ENCODE results near the gene ATP8B3. TPM values are rescaled to one million over a fixed set of nuclear protein-coding genes. Genes with fewer than 3 reads are reported as not detected.

Gene ATP8B3
- total RNA-seq, 2 donors from 2014 or later: 0.52 TPM; not detected in 1

- Histone ChIP-seq H3K27ac (no peak overlapping the region), H3K4me1 (peaks cover 11% of the 10 kb centered on the region), H3K27me3 (no peaks in the 10 kb centered on the region), H3K9me3 (no peaks in the 10 kb centered on the region), H3K36me3 (replicated peaks in 1 of 2; ENCODE audit: insufficient read depth in 1 of 2, low read depth in 2 of 2) (peaks cover 0 to 20% of the 10 kb centered on the region in 2 donors), H3K4me3 (no peak overlapping the region)
- no peak for TF ChIP-seq CTCF (IDR thresholded peaks at IDR 0.05)
- TF ChIP-seq POLR2A (IDR thresholded peaks at IDR 0.05): no peak
- 86 to 91% methylated on average over 12 to 14 of the region's 14 CpGs for WGBS, 2 donors
- intact Hi-C loops (cut with DNase I): no loop called here
- DNase-seq: no peak
- no peak for ATAC-seq
These were observed 12.2 kb upstream of the ATP8B3 start for GRCh38 chr19:1824252-1824622.

- DNase-seq (no peak), ATAC-seq (no peak)
- Histone ChIP-seq H3K36me3 (replicated peaks in 1 of 2; ENCODE audit: insufficient read depth in 1 of 2, low read depth in 2 of 2) (peaks cover 2 to 23% of the 10 kb centered on the region in 2 donors), H3K4me1 (peaks cover 11% of the 10 kb centered on the region), H3K27me3 (no peaks in the 10 kb centered on the region), H3K27ac (no peak overlapping the region), H3K9me3 (no peaks in the 10 kb centered on the region), H3K4me3 (no peak overlapping the region)
- intact Hi-C loops (cut with DNase I): no loop called here
- WGBS, 2 donors: 88 to 89% methylated on average over 14 to 26 of the region's 36 CpGs
- no peak for TF ChIP-seq POLR2A (IDR thresholded peaks at IDR 0.05)
- no peak for TF ChIP-seq CTCF (IDR thresholded peaks at IDR 0.05)
These were observed 11.6 kb upstream of the ATP8B3 start for GRCh38 chr19:1823539-1824251.

GRCh38 chr19:1823020-1823419 lies 10.9 kb upstream of the ATP8B3 start:
- intact Hi-C loops (cut with DNase I): no loop called here
- peaks cover 11% of the 10 kb centered on the region for H3K4me1 ChIP-seq
- ATAC-seq (no peak), DNase-seq (no peak)
- no peak for TF ChIP-seq CTCF (IDR thresholded peaks at IDR 0.05)
- TF ChIP-seq POLR2A (IDR thresholded peaks at IDR 0.05): no peak
- 74 to 83% methylated on average over 4 to 7 of the region's 8 CpGs for WGBS, 2 donors
- no peak overlapping the region for H3K27ac ChIP-seq
- H3K36me3 ChIP-seq (replicated peaks in 1 of 2; ENCODE audit: insufficient read depth in 1 of 2, low read depth in 2 of 2): peaks cover 8 to 30% of the 10 kb centered on the region in 2 donors
- H3K4me3 ChIP-seq: no peak overlapping the region
- no peaks in the 10 kb centered on the region for H3K9me3 ChIP-seq
- H3K27me3 ChIP-seq: no peaks in the 10 kb centered on the region

- DNase-seq (no peak), ATAC-seq (no peak)
- 89 to 100% methylated on average over 2 to 19 of the region's 19 CpGs for WGBS, 2 donors
- H3K4me3 ChIP-seq: no peak overlapping the region
- no peak overlapping the region for H3K27ac ChIP-seq
- no peaks in the 10 kb centered on the region for H3K9me3 ChIP-seq
- intact Hi-C loops (cut with DNase I): no loop called here
- no peak for TF ChIP-seq CTCF (IDR thresholded peaks at IDR 0.05)
- no peak for TF ChIP-seq POLR2A (IDR thresholded peaks at IDR 0.05)
- peaks cover 11% of the 10 kb centered on the region for H3K4me1 ChIP-seq
- H3K36me3 ChIP-seq (replicated peaks in 1 of 2; ENCODE audit: insufficient read depth in 1 of 2, low read depth in 2 of 2): peaks cover 13 to 37% of the 10 kb centered on the region in 2 donors
- no peaks in the 10 kb centered on the region for H3K27me3 ChIP-seq
These were observed 10.1 kb upstream of the ATP8B3 start for GRCh38 chr19:1822210-1822609.
